Measurements from ENCODE around the gene SUFU.

GRCh38 chr10:102476466-102477141 is 27.2 kb upstream of the SUFU start:
- TF ChIP-seq CTCF (conservative IDR thresholded peaks at IDR 0.05; ENCODE audit: low read depth, low read length): no peak
- TF ChIP-seq EZH2phosphoT487 (IDR thresholded peaks at IDR 0.05; ENCODE audit: borderline replicate concordance, low read length): no peak
